Fibroblast of mammary gland (primary cell): ENCODE results near the gene FAM98B.

Source experiments
- DNase-seq: peaks from one replicate; pipeline ENCODE4 v3.0.0-alpha.2; 2010; ENCODE audit warnings: low read depth
- H3K4me3 ChIP-seq: 2 replicates; pipeline ENCODE4 v1.5.1; 2011; ENCODE audit warnings: low read depth, mild to moderate bottlenecking, low read length, moderate library complexity; ENCODE audit not compliant: control insufficient read depth
- CTCF ChIP-seq: conservative IDR thresholded peaks from 2 replicates; pipeline ENCODE4 v1.5.1; 2011; ENCODE audit warnings: low read depth, low read length, inconsistent platforms; ENCODE audit not compliant: control insufficient read depth, insufficient read depth

FAM98B gene

GRCh38 chr15:38508647-38509046 is 54.7 kb downstream of the FAM98B start:
- TF ChIP-seq CTCF, result no peak
- no peak for DNase-seq
- H3K4me3 ChIP-seq, result no peak overlapping the region

GRCh38 chr15:38509152-38509551 is 55.2 kb downstream of the FAM98B start:
- H3K4me3 ChIP-seq, result no peak overlapping the region
- no peak for DNase-seq
- no peak for TF ChIP-seq CTCF

- TF ChIP-seq CTCF, result no peak
- H3K4me3 ChIP-seq, result no peak overlapping the region
- no peak for DNase-seq
Measured at GRCh38 chr15:38512901-38513300, 59.0 kb downstream of the FAM98B start.

- no peak overlapping the region for H3K4me3 ChIP-seq
- DNase-seq, result no peak
- no peak for TF ChIP-seq CTCF
Measured at GRCh38 chr15:38514601-38515000, 60.7 kb downstream of the FAM98B start.

- TF ChIP-seq CTCF, result no peak
- DNase-seq, result no peak
- H3K4me3 ChIP-seq, result no peak overlapping the region
Measured at GRCh38 chr15:38516626-38517025, 62.7 kb downstream of the FAM98B start.

GRCh38 chr15:38517312-38517975 is 63.5 kb downstream of the FAM98B start:
- DNase-seq, result no peak

More at GRCh38 chr15:38517312-38517975, 63.5 kb downstream of the FAM98B start:
- no peak for TF ChIP-seq CTCF
- no peak overlapping the region for H3K4me3 ChIP-seq
